Measurements from ENCODE around the gene ACAP2.

- TF ChIP-seq CTCF (conservative IDR thresholded peaks at IDR 0.05; ENCODE audit: low read length) = no peak
- TF ChIP-seq EZH2phosphoT487 (IDR thresholded peaks at IDR 0.05; ENCODE audit: borderline replicate concordance, low read depth, low read length) = no peak
These were observed 136.5 kb downstream of the ACAP2 start for GRCh38 chr3:195306369-195306768.

All from OCI-LY7 (cell line).